NCI-H526 (cell line): ENCODE measurements around the gene BRD3OS.

ENCODE experiments used
- DNase-seq, 2 experiments: peaks; one replicate each; lab custom pipeline; 2025; lab: John Stamatoyannopoulos, UW

Gene BRD3OS

GRCh38 chr9:134052491-134052890, 27.2 kb downstream of the BRD3OS start:
- DNase-seq, result no peak

GRCh38 chr9:134052941-134053340, 27.7 kb downstream of the BRD3OS start:
- DNase-seq, result no peak

GRCh38 chr9:134053401-134053871, 28.2 kb downstream of the BRD3OS start:
- no peak for DNase-seq

GRCh38 chr9:134053941-134054761, 28.9 kb downstream of the BRD3OS start:
- no peak for DNase-seq

- no peak for DNase-seq
Measured at GRCh38 chr9:134054891-134055811, 29.9 kb downstream of the BRD3OS start.

GRCh38 chr9:134055981-134056461, 30.7 kb downstream of the BRD3OS start:
- DNase-seq, result no peak

- DNase-seq, result no peak
Measured at GRCh38 chr9:134056483-134057306, 31.4 kb downstream of the BRD3OS start.

GRCh38 chr9:134057307-134057657, 32.0 kb downstream of the BRD3OS start:
- no peak for DNase-seq

GRCh38 chr9:134057751-134058701, 32.7 kb downstream of the BRD3OS start:
- no peak for DNase-seq

GRCh38 chr9:134058716-134059115, 33.4 kb downstream of the BRD3OS start:
- DNase-seq, result no peak

- DNase-seq, result no peak
Measured at GRCh38 chr9:134059188-134059641, 33.9 kb downstream of the BRD3OS start.

GRCh38 chr9:134059661-134060395, 34.5 kb downstream of the BRD3OS start:
- no peak for DNase-seq

GRCh38 chr9:134060546-134060945, 35.3 kb downstream of the BRD3OS start:
- DNase-seq, result no peak

- DNase-seq, result no peak
Measured at GRCh38 chr9:134061019-134061687, 35.9 kb downstream of the BRD3OS start.

- DNase-seq, result no peak
Measured at GRCh38 chr9:134061688-134062371, 36.5 kb downstream of the BRD3OS start.

- no peak for DNase-seq
Measured at GRCh38 chr9:134062461-134063087, 37.3 kb downstream of the BRD3OS start.

GRCh38 chr9:134063088-134063570, 37.8 kb downstream of the BRD3OS start:
- no peak for DNase-seq
